Calu3 (cell line): ENCODE results near the gene GCC2. TPM values are rescaled to one million over a fixed set of nuclear protein-coding genes. Genes with fewer than 3 reads are reported as not detected.

Experiments
- BruUV-seq: library from RNA; stranded (reverse); fragments of 400-500 nt; replicated peaks from 2 replicates; lab custom pipeline; 2021; lab: Mats Ljungman, UMichigan
- CTCF ChIA-PET: fragments of 300-600 bp; sonication (Branson Sonifier 250); formaldehyde crosslinking; loops from one replicate; lab custom pipeline; 2022; ENCODE audit warnings: antibody characterized with exemption; lab: Charles Lee
- DNase-seq: peaks from one replicate; pipeline ENCODE4 v3.0.0; 2022
- H3K27ac Mint-ChIP-seq: one replicate; pipeline ENCODE4 v1.8.0; 2022; ENCODE audit warnings: mixed read lengths; ENCODE audit not compliant: unreplicated experiment
- H3K27me3 Mint-ChIP-seq: one replicate; pipeline ENCODE4 v1.8.0; 2022; ENCODE audit warnings: mixed read lengths; ENCODE audit not compliant: unreplicated experiment
- H3K36me3 Mint-ChIP-seq: one replicate; pipeline ENCODE4 v1.8.0; 2022; ENCODE audit warnings: mild to moderate bottlenecking, moderate library complexity, mixed read lengths; ENCODE audit not compliant: insufficient read depth, unreplicated experiment
- H3K4me1 Mint-ChIP-seq: one replicate; pipeline ENCODE4 v1.8.0; 2022; ENCODE audit warnings: mild to moderate bottlenecking, low read depth, mixed read lengths; ENCODE audit not compliant: unreplicated experiment
- H3K4me3 Mint-ChIP-seq: one replicate; pipeline ENCODE4 v1.8.0; 2022; ENCODE audit warnings: mild to moderate bottlenecking, low read depth, moderate library complexity, mixed read lengths; ENCODE audit not compliant: unreplicated experiment
- H3K9me3 Mint-ChIP-seq: one replicate; pipeline ENCODE4 v1.8.0; 2022; ENCODE audit warnings: low read depth, mixed read lengths; ENCODE audit not compliant: unreplicated experiment
- intact Hi-C: fragments of 100-400 bp; cut with micrococcal nuclease; formaldehyde crosslinking; loops from one replicate; pipeline ENCODE4 v1.10.0; 2022; ENCODE audit not compliant: unreplicated experiment
- total RNA-seq: library from RNA; stranded (reverse); gene quantifications from 2 replicates; pipeline ENCODE4 v1.2.3, GENCODE V29; 2022
- TF ChIP-seq, protein P1 (sequence below): fragments of 200-600 bp; IDR thresholded peaks from one replicate; pipeline ENCODE4 v1.8.0; 2022; ENCODE audit warnings: antibody characterized with exemption; ENCODE audit not compliant: unreplicated experiment

The GCC2 gene
- total RNA-seq, 1 experiment from 2014 or later, result 54.9 TPM

GRCh38 chr2:108534584-108535356, 85.8 kb downstream of the GCC2 start:
- Mint-ChIP-seq H3K27ac (peak overlapping the region; percentile 85), H3K4me1 (peaks cover 35% of the 10 kb centered on the region), H3K36me3 (peaks cover 26% of the 10 kb centered on the region), H3K9me3 (no peaks in the 10 kb centered on the region), H3K4me3 (peak overlapping the region; percentile 87), H3K27me3 (no peaks in the 10 kb centered on the region)
- BruUV-seq, result no TSS peak
- DNase-seq, result peak; percentile 28
- TF ChIP-seq, protein P1, sequence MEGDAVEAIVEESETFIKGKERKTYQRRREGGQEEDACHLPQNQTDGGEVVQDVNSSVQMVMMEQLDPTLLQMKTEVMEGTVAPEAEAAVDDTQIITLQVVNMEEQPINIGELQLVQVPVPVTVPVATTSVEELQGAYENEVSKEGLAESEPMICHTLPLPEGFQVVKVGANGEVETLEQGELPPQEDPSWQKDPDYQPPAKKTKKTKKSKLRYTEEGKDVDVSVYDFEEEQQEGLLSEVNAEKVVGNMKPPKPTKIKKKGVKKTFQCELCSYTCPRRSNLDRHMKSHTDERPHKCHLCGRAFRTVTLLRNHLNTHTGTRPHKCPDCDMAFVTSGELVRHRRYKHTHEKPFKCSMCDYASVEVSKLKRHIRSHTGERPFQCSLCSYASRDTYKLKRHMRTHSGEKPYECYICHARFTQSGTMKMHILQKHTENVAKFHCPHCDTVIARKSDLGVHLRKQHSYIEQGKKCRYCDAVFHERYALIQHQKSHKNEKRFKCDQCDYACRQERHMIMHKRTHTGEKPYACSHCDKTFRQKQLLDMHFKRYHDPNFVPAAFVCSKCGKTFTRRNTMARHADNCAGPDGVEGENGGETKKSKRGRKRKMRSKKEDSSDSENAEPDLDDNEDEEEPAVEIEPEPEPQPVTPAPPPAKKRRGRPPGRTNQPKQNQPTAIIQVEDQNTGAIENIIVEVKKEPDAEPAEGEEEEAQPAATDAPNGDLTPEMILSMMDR, result no peak
- intact Hi-C loops, result loop anchor here (5.0 kb wide), 1 partner anchor 48 kb away; no protein-coding TSS in a partner anchor
- CTCF ChIA-PET, result interaction anchor here (1.3 kb wide), 1 partner anchor 59 kb away, joined by 5 read pairs; no protein-coding TSS in a partner anchor

- TF ChIP-seq, protein P1, result no peak
- H3K4me1 Mint-ChIP-seq, result peaks cover 35% of the 10 kb centered on the region
- no peaks in the 10 kb centered on the region for H3K9me3 Mint-ChIP-seq
- no peak for DNase-seq
- peak overlapping the region; percentile 87 for H3K4me3 Mint-ChIP-seq
- peak overlapping the region; percentile 85 for H3K27ac Mint-ChIP-seq
- intact Hi-C loops, result loop anchor here (5.0 kb wide), 1 partner anchor 47 kb away; no protein-coding TSS in a partner anchor
- no peaks in the 10 kb centered on the region for H3K27me3 Mint-ChIP-seq
- no TSS peak for BruUV-seq
- H3K36me3 Mint-ChIP-seq, result peaks cover 26% of the 10 kb centered on the region
- CTCF ChIA-PET, result no interaction called here
These were observed 86.3 kb downstream of the GCC2 start for GRCh38 chr2:108535357-108535631.

- Mint-ChIP-seq H3K36me3 (peaks cover 26% of the 10 kb centered on the region), H3K4me3 (peak overlapping the region; percentile 87), H3K27ac (no peak overlapping the region), H3K4me1 (peaks cover 35% of the 10 kb centered on the region), H3K9me3 (no peaks in the 10 kb centered on the region), H3K27me3 (no peaks in the 10 kb centered on the region)
- intact Hi-C loops, result loop anchor here (5.0 kb wide), 1 partner anchor 46 kb away; no protein-coding TSS in a partner anchor
- no TSS peak for BruUV-seq
- TF ChIP-seq, protein P1, result no peak
- CTCF ChIA-PET, result no interaction called here
- no peak for DNase-seq
These were observed 87.3 kb downstream of the GCC2 start for GRCh38 chr2:108536133-108536780.

DNA sequence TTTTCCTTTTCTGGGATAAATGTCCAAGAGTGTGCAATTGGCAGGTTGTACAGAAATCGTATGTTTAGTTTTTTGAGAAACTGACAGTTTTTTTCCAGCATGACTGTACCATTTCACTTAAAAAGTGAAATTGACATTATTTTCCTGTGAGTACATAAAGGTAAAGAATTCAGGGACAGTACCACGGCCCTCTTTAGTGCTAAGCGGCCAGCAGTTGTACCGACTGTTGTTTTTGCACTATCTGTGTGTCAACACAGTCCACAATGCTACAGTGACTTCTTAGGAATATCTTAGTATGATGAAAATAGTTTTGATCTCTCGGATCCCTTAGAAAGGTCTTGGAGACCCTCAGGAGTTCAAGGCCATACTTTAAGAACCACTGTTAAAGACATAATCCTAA, 87.9 kb downstream of the GCC2 start:
- Mint-ChIP-seq H3K27ac (no peak overlapping the region), H3K4me1 (peaks cover 35% of the 10 kb centered on the region), H3K4me3 (no peak overlapping the region), H3K27me3 (no peaks in the 10 kb centered on the region), H3K9me3 (no peaks in the 10 kb centered on the region), H3K36me3 (peaks cover 26% of the 10 kb centered on the region)
- CTCF ChIA-PET, result no interaction called here
- TF ChIP-seq, protein P1, result no peak
- BruUV-seq, result no TSS peak
- intact Hi-C loops, result loop anchor here (5.0 kb wide), 1 partner anchor 45 kb away; no protein-coding TSS in a partner anchor
- no peak for DNase-seq
